Activated T-cell treated with anti-CD3 and anti-CD28 coated beads, Interleukin-2, amount 50 U/mL, for 72 hours (primary cell): ENCODE measurements around the gene SMOC1. TPM values are rescaled to one million over a fixed set of nuclear protein-coding genes. Genes with fewer than 3 reads are reported as not detected.

Experiments
- ATAC-seq, 2 donors: fragments of 150-1000 bp; cut with Tn5 transposase; replicated peaks in 1 of 2; 2 replicates each; pipeline ENCODE4 v1.10.0; 2021; ENCODE audit warnings: moderate library complexity in 2 of 2, mild to moderate bottlenecking in 1 of 2
- DNase-seq, 2 donors: peaks; one replicate each; pipeline ENCODE4 v3.0.0; 2021 to 2022; ENCODE audit warnings: mixed read lengths in 1 of 2
- H3K27ac Mint-ChIP-seq: one replicate; pipeline ENCODE4 v1.8.0; 2022; ENCODE audit warnings: mild to moderate bottlenecking, moderate library complexity, mixed read lengths
- H3K27me3 Mint-ChIP-seq: one replicate; pipeline ENCODE4 v1.8.0; 2022; ENCODE audit warnings: low read depth, mixed read lengths
- H3K36me3 Mint-ChIP-seq, 2 donors: one replicate each; pipeline ENCODE4 v1.8.0; 2022; ENCODE audit warnings: mixed read lengths in 2 of 2, mild to moderate bottlenecking in 1 of 2; ENCODE audit not compliant: insufficient read depth in 2 of 2
- H3K4me1 Mint-ChIP-seq: one replicate; pipeline ENCODE4 v1.8.0; 2022; ENCODE audit warnings: low read depth, mixed read lengths
- H3K4me3 Mint-ChIP-seq, 2 donors: one replicate each; pipeline ENCODE4 v1.8.0; 2022; ENCODE audit warnings: mild to moderate bottlenecking in 2 of 2, mixed read lengths in 2 of 2, moderate library complexity in 2 of 2
- H3K9me3 Mint-ChIP-seq, 2 donors: one replicate each; pipeline ENCODE4 v1.8.0; 2022; ENCODE audit warnings: mixed read lengths in 2 of 2
- total RNA-seq, 2 donors: library from RNA; stranded (reverse); gene quantifications; one replicate each; pipeline ENCODE4 v1.2.3, GENCODE V29; 2022

The SMOC1 gene, protein sequence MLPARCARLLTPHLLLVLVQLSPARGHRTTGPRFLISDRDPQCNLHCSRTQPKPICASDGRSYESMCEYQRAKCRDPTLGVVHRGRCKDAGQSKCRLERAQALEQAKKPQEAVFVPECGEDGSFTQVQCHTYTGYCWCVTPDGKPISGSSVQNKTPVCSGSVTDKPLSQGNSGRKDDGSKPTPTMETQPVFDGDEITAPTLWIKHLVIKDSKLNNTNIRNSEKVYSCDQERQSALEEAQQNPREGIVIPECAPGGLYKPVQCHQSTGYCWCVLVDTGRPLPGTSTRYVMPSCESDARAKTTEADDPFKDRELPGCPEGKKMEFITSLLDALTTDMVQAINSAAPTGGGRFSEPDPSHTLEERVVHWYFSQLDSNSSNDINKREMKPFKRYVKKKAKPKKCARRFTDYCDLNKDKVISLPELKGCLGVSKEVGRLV
- total RNA-seq, result not detected

GRCh38 chr14:69879175-69880043 lies at the start of gene SMOC1:
SMOC1 (plus strand) TSS chr14:69879416; CDS start chr14:69879679, 263 bp downstream.
- Mint-ChIP-seq H3K27ac (no peak within 1 kb of the TSS), H3K4me3 (peak within 1 kb of the TSS in 1 of 2 donors; percentile 31), H3K9me3 (no peaks in the 10 kb centered on the region), H3K27me3 (peaks cover 65% of the 10 kb centered on the region), H3K4me1 (no peaks in the 10 kb centered on the region), H3K36me3 (no peaks in the 10 kb centered on the region)
- DNase-seq (peak; percentile 18 to 27), ATAC-seq (peak; percentile 55 to 57)

- ATAC-seq (no peak), DNase-seq (no peak)
- Mint-ChIP-seq H3K9me3 (no peaks in the 10 kb centered on the region), H3K4me1 (no peaks in the 10 kb centered on the region), H3K27me3 (peaks cover 6% of the 10 kb centered on the region), H3K36me3 (no peaks in the 10 kb centered on the region), H3K4me3 (no peak overlapping the region), H3K27ac (no peak overlapping the region)
These were observed 40.3 kb upstream of the SMOC1 start for GRCh38 chr14:69838881-69839416.

DNA sequence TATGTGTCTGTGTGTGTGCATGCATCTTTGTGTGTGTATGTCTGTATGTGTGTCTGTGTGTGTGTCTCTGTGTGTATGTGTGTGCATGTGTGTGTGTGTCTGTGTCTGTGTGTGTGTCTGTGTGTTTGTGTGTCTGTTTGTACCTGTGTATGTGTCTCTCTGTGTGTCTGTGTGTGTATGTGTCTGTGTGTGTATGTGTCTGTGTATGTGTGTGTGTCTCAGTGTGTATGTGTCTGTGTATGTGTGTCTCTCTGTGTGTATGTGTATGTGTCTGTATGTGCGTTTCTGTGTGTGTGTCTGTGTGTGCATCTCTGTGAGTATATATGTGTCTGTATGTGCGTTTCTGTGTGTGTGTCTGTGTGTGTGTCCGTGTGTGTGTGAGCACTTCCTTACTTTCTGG lies 39.6 kb upstream of the SMOC1 start:
- H3K9me3 Mint-ChIP-seq, result no peaks in the 10 kb centered on the region
- no peak overlapping the region for H3K27ac Mint-ChIP-seq
- no peak overlapping the region for H3K4me3 Mint-ChIP-seq
- DNase-seq (no peak), ATAC-seq (no peak)
- no peaks in the 10 kb centered on the region for H3K36me3 Mint-ChIP-seq
- no peaks in the 10 kb centered on the region for H3K4me1 Mint-ChIP-seq
- peaks cover 6% of the 10 kb centered on the region for H3K27me3 Mint-ChIP-seq

- no peak overlapping the region for H3K4me3 Mint-ChIP-seq
- DNase-seq (no peak), ATAC-seq (no peak)
- no peaks in the 10 kb centered on the region for H3K9me3 Mint-ChIP-seq
- no peaks in the 10 kb centered on the region for H3K27me3 Mint-ChIP-seq
- no peaks in the 10 kb centered on the region for H3K4me1 Mint-ChIP-seq
- H3K27ac Mint-ChIP-seq, result no peak overlapping the region
- no peaks in the 10 kb centered on the region for H3K36me3 Mint-ChIP-seq
These were observed 37.6 kb upstream of the SMOC1 start for GRCh38 chr14:69841656-69842055.

DNA sequence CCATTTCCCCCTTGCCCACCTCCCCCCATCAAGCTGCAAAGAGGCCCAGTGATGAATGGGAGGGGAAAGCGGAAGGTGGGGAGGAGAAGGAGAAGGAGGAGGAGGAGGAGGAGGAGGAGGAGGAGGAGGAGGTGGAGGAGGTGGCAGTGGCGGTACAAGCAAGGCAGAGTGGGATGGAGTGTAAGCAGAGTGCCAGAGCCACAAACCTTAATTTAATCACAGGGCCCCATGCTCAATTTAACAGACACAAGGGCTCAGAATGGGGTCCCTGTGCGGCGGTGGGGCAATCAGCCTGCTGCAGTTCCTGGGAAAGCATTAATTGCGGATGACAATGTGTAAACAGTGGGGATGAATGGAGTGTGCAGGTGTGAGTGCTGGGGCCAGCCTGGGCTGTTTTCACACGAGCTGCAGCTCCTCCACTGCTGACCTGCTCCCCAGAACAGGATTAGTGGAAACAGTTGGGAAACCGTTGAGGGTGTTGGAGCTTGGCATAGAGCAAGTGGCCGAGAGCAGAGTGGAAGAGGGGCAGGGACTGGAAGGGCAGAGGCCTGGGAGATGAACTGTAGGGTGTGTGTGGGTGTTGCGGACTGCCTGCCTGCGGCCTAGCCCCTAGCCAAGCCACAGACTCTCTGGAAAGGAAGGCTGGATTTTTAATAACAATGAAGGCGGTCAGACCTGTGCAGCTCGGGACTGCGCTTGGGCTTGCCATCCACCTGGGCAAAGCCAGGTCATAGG lies 36.4 kb upstream of the SMOC1 start:
- no peaks in the 10 kb centered on the region for H3K27me3 Mint-ChIP-seq
- DNase-seq, result no peak
- H3K4me3 Mint-ChIP-seq, result no peak overlapping the region
- H3K9me3 Mint-ChIP-seq, result no peaks in the 10 kb centered on the region
- ATAC-seq, result no peak
- no peaks in the 10 kb centered on the region for H3K36me3 Mint-ChIP-seq
- no peaks in the 10 kb centered on the region for H3K4me1 Mint-ChIP-seq
- H3K27ac Mint-ChIP-seq, result no peak overlapping the region

DNA sequence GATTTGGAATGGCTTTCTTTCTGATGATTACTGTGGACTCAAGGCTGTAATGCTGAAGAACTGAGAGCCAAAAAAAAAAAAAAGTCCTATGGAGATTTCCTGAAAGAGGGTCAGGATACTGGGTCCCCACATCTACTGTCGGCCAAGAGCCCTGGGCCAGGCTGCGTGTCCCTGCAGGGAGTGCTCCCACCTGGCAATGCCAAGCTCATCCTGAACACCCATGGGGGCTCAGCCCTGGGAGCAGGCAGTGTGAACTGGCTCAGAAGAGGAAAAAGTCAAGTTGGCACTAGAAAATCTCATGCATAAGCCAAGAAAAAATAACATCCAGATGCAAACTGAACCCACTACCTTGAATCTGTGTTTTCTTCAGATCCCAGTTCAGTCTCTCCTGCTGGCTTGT lies 35.0 kb upstream of the SMOC1 start:
- H3K9me3 Mint-ChIP-seq, result no peaks in the 10 kb centered on the region
- no peak overlapping the region for H3K4me3 Mint-ChIP-seq

GRCh38 chr14:69845050-69845581 lies 34.1 kb upstream of the SMOC1 start:
- Mint-ChIP-seq H3K4me1 (no peaks in the 10 kb centered on the region), H3K36me3 (no peaks in the 10 kb centered on the region), H3K9me3 (no peaks in the 10 kb centered on the region), H3K4me3 (no peak overlapping the region), H3K27ac (no peak overlapping the region), H3K27me3 (peaks cover 8% of the 10 kb centered on the region)
- DNase-seq (no peak), ATAC-seq (no peak)

More for the DNA sequence above, 35.0 kb upstream of the SMOC1 start:
- H3K27ac Mint-ChIP-seq, result no peak overlapping the region
- ATAC-seq, result no peak
- no peaks in the 10 kb centered on the region for H3K36me3 Mint-ChIP-seq
- H3K27me3 Mint-ChIP-seq, result peaks cover 8% of the 10 kb centered on the region
- H3K4me1 Mint-ChIP-seq, result no peaks in the 10 kb centered on the region
- DNase-seq, result no peak

- Mint-ChIP-seq H3K4me3 (no peak overlapping the region), H3K9me3 (no peaks in the 10 kb centered on the region), H3K4me1 (no peaks in the 10 kb centered on the region), H3K27ac (no peak overlapping the region), H3K27me3 (peaks cover 8% of the 10 kb centered on the region), H3K36me3 (no peaks in the 10 kb centered on the region)
- DNase-seq (no peak), ATAC-seq (no peak)
These were observed 33.4 kb upstream of the SMOC1 start for GRCh38 chr14:69845787-69846186.

DNA sequence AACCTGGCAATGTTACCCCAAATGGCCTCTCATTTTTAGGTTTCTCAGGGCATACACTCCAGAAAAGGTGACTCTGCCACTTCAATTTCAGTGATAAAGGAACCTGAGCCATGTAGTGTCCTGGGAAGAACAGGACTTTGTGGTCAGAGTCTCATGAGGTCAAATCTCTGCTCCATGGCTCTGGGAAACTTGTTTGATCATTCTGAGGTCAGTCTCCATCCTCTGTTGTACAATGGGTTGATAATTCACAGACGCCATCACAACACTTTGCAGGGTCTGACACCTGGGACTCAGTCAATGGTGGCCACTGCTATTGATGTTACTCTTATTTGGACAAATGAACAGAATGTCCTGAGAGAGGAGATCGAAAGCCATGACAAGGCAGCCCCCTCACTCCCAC lies 31.1 kb upstream of the SMOC1 start:
- no peak overlapping the region for H3K27ac Mint-ChIP-seq
- no peaks in the 10 kb centered on the region for H3K36me3 Mint-ChIP-seq
- H3K27me3 Mint-ChIP-seq, result peaks cover 8% of the 10 kb centered on the region
- DNase-seq (no peak), ATAC-seq (no peak)
- H3K4me3 Mint-ChIP-seq, result no peak overlapping the region
- no peaks in the 10 kb centered on the region for H3K4me1 Mint-ChIP-seq
- H3K9me3 Mint-ChIP-seq, result no peaks in the 10 kb centered on the region

DNA sequence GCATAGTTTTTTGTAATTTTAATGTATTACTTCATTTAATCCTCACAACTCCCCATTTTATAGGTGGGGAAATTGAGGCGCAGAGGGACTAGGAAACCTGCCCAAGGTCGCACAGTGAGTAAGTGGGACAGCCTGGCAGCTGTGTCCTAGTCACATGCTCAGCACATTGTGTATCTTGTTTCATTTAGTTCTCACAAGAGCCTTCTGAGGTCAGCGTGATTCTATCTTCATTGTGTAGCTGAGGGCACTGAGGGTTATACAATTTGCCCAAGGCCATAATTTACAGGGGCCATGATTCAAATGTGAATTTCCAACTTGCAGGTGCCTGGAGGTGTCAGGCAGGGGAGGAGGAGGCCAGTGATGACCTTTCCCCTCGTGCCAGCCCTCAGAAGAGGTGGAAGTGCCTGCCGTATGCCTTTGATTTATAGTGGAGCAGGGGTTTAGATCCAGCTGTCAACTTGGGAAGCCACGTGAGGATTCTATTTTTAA lies 30.3 kb upstream of the SMOC1 start:
- ATAC-seq, result no peak
- H3K9me3 Mint-ChIP-seq, result no peaks in the 10 kb centered on the region
- no peak overlapping the region for H3K4me3 Mint-ChIP-seq
- H3K27me3 Mint-ChIP-seq, result peaks cover 8% of the 10 kb centered on the region
- no peaks in the 10 kb centered on the region for H3K36me3 Mint-ChIP-seq
- H3K27ac Mint-ChIP-seq, result no peak overlapping the region
- no peaks in the 10 kb centered on the region for H3K4me1 Mint-ChIP-seq
- no peak for DNase-seq

DNA sequence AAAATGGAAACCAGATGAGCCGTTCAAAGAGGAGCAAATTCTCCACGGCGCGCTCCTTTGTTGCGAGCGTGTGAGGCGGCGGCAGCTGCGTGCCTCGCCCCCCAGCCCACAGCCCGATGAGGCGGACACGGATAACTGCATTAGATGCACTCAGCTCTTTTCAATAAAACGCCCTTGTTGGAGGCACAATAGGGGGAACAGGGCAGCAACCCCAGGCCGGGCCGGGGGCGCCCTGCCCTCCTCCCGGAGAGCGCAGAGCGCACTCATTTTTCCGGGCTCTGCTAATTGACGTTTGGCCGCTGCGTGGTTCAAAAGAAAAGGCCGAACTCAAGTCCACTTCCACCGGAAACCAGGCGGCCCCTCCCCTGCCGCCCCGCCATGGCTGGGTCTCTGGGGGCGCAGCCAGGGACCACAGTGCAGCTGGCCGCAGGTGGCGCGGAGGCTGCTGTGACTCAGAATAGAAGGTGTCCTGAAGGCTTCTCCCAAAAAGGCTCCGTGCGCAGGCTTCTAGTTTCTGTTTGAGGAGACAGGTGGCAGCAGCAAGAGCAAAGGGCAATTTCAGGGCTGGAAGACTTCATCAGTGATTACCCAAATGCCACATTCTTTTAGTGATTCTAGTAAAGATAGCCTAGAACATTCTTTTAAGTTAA lies 29.0 kb upstream of the SMOC1 start:
- H3K4me3 Mint-ChIP-seq, result no peak overlapping the region

DNA sequence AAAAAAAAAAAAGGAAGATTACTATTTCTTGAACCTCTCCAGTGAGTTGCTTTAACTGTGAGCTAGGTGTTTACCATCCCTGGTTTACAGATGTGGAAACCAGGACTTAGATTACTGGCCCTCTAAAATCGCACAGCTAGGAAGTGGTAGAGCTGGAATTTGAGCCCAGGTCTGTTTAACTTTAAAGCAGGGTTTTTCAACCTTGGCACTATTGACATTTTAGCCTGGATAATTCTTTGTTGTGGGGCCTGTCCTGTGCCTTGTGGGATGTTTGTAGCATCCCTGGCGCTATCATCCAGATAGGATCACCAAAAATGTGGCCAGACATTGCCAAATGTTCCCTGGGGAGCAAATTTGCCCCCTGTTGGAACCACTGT lies 28.5 kb upstream of the SMOC1 start:
- H3K27ac Mint-ChIP-seq, result no peak overlapping the region
- peaks cover 8% of the 10 kb centered on the region for H3K27me3 Mint-ChIP-seq
- no peaks in the 10 kb centered on the region for H3K36me3 Mint-ChIP-seq
- no peak for DNase-seq
- ATAC-seq, result no peak
- H3K4me3 Mint-ChIP-seq, result no peak overlapping the region
- H3K4me1 Mint-ChIP-seq, result no peaks in the 10 kb centered on the region
- H3K9me3 Mint-ChIP-seq, result no peaks in the 10 kb centered on the region

More for the DNA sequence above, 29.0 kb upstream of the SMOC1 start:
- no peak for DNase-seq
- no peaks in the 10 kb centered on the region for H3K36me3 Mint-ChIP-seq
- ATAC-seq, result no peak
- no peak overlapping the region for H3K27ac Mint-ChIP-seq
- H3K4me1 Mint-ChIP-seq, result no peaks in the 10 kb centered on the region
- H3K27me3 Mint-ChIP-seq, result peaks cover 8% of the 10 kb centered on the region
- H3K9me3 Mint-ChIP-seq, result no peaks in the 10 kb centered on the region
